GM12878 (cell line): ENCODE measurements around the gene SPCS3. TPM values are rescaled to one million over a fixed set of nuclear protein-coding genes. Genes with fewer than 3 reads are reported as not detected.
A peak's percentile ranks its signal among the peaks of the same experiment; 100 is the strongest.

Experiments used
- ATAC-seq: fragments of 200-7000 bp; cut with Tn5 transposase; 3 replicates; pipeline ENCODE4 v1.9.1; 2020; ENCODE audit warnings: mild to moderate bottlenecking, moderate library complexity
- BruUV-seq: library from RNA; stranded (reverse); fragments of 400-500 nt; replicated peaks from 2 replicates; lab custom pipeline; 2021; lab: Mats Ljungman, UMichigan
- CTCF ChIA-PET: fragments of 300-600 bp; sonication (Branson Sonifier 250); formaldehyde crosslinking; extraction: SDS; loops from one replicate; lab custom pipeline; 2021; ENCODE audit warnings: inconsistent platforms; lab: Yijun Ruan, JAX
- POLR2A ChIA-PET: fragments of 350-600 bp; formaldehyde crosslinking; extraction: SDS; loops from one replicate; lab custom pipeline; 2021; ENCODE audit warnings: inconsistent platforms; lab: Charles Lee
- RAD21 ChIA-PET: fragments of 300-600 bp; sonication (Branson Sonifier 250); formaldehyde crosslinking; loops from one replicate; lab custom pipeline; 2023; ENCODE audit warnings: antibody characterized with exemption; ENCODE audit not compliant: unreplicated experiment; lab: Charles Lee
- SMC1A ChIA-PET: fragments of 300-600 bp; sonication (Branson Sonifier 250); formaldehyde crosslinking; loops from one replicate; lab custom pipeline; 2023; ENCODE audit not compliant: unreplicated experiment, uncharacterized antibody; lab: Charles Lee
- DNase-seq: peaks from one replicate; pipeline ENCODE4 v3.0.0-alpha.2; 2011; ENCODE audit warnings: low read depth, low spot score
- FAIRE-seq: peaks from 3 replicates; lab custom pipeline; 2011; peaks lifted over from hg19 to GRCh38; lab: Jason Lieb, UNC
- H2AFZ ChIP-seq: 2 replicates; pipeline ENCODE4 v1.6.0; 2011; ENCODE audit warnings: low read depth, low read length, control low read depth; ENCODE audit not compliant: control insufficient read depth
- H3K27ac ChIP-seq: 2 replicates; pipeline ENCODE4 v1.5.1; 2011; ENCODE audit warnings: control low read depth; ENCODE audit not compliant: control insufficient read depth, insufficient read depth
- H3K27me3 ChIP-seq, 2 experiments: replicated peaks in 1 of 2; 2 replicates each; pipeline versions ENCODE4 v1.6.0 to v1.6.1; 2011; ENCODE audit warnings: low read length in 1 of 2; ENCODE audit not compliant: control insufficient read depth in 2 of 2, insufficient read depth in 2 of 2
- H3K36me3 ChIP-seq, 2 experiments: 2 replicates each; pipeline ENCODE4 v1.5.1; 2011; ENCODE audit warnings: low read length in 1 of 2; ENCODE audit not compliant: control insufficient read depth in 2 of 2, insufficient read depth in 2 of 2
- H3K4me1 ChIP-seq: 2 replicates; pipeline ENCODE4 v1.6.1; 2011; ENCODE audit warnings: mild to moderate bottlenecking, low read length, moderate library complexity, mixed read lengths; ENCODE audit not compliant: control insufficient read depth, insufficient read depth
- H3K4me2 ChIP-seq: 2 replicates; pipeline ENCODE4 v1.6.0; 2011; ENCODE audit warnings: control low read depth; ENCODE audit not compliant: control insufficient read depth, insufficient read depth
- H3K4me3 ChIP-seq: fragments of 200-600 bp; sonication (generic); 2 replicates; pipeline ENCODE4 v1.5.1; 2016
- H3K79me2 ChIP-seq: 2 replicates; pipeline ENCODE4 v1.6.0; 2011; ENCODE audit warnings: low read length; ENCODE audit not compliant: control insufficient read depth, insufficient read depth
- H3K9ac ChIP-seq: 2 replicates; pipeline ENCODE4 v1.8.0; 2011; ENCODE audit warnings: low read length, control low read depth, mixed read lengths; ENCODE audit not compliant: control insufficient read depth, insufficient read depth
- H3K9me3 ChIP-seq: replicated peaks from 3 replicates; pipeline ENCODE4 v1.5.1; 2011; ENCODE audit warnings: mild to moderate bottlenecking, low read length; ENCODE audit not compliant: control insufficient read depth, insufficient read depth
- H4K20me1 ChIP-seq: 2 replicates; pipeline ENCODE4 v1.6.0; 2011; ENCODE audit not compliant: control insufficient read depth, insufficient read depth
- BHLHE40 ChIP-seq, 2 experiments: fragments of 450-650 bp in 1 of 2; IDR thresholded peaks; 2 replicates each; pipeline ENCODE4 v1.6.1; 2011 to 2017; ENCODE audit warnings: low read depth in 2 of 2, borderline replicate concordance in 1 of 2, improper control_type of control experiment in 1 of 2, low read length in 1 of 2, mild to moderate bottlenecking in 1 of 2
- CHD2 ChIP-seq: IDR thresholded peaks from 2 replicates; pipeline ENCODE4 v1.6.1; 2011; ENCODE audit warnings: low read depth, low read length, improper control_type of control experiment, borderline replicate concordance
- CREM ChIP-seq: IDR thresholded peaks from 2 replicates; pipeline ENCODE4 v1.6.1; 2014; ENCODE audit warnings: antibody characterized with exemption, low read depth
- HDAC2 ChIP-seq: fragments of 200-600 bp; sonication (generic); IDR thresholded peaks from 2 replicates; pipeline ENCODE4 v1.6.1; 2017
- IKZF1 ChIP-seq: fragments of 450-650 bp; conservative IDR thresholded peaks from 2 replicates; pipeline ENCODE4 v1.6.1; 2017; ENCODE audit warnings: antibody characterized with exemption, mild to moderate bottlenecking
- MAX ChIP-seq: IDR thresholded peaks from 2 replicates; pipeline ENCODE4 v1.6.1; 2012; ENCODE audit warnings: low read depth, low read length, improper control_type of control experiment
- PRDM15 ChIP-seq: fragments of 450-650 bp; formaldehyde crosslinking; IDR thresholded peaks from 2 replicates; pipeline ENCODE4 v1.4.0; 2020; ENCODE audit warnings: mild to moderate bottlenecking, moderate library complexity
- SREBF2 ChIP-seq: IDR thresholded peaks from 2 replicates; pipeline ENCODE4 v1.6.1; 2012; ENCODE audit warnings: mild to moderate bottlenecking, low read length
- SUPT20H ChIP-seq: IDR thresholded peaks from 2 replicates; pipeline ENCODE4 v1.6.1; 2011; ENCODE audit warnings: low read depth, mild to moderate bottlenecking, low read length, moderate library complexity, borderline replicate concordance; ENCODE audit not compliant: control insufficient read depth
- TAF1 ChIP-seq: IDR thresholded peaks from 2 replicates; pipeline ENCODE4 v1.6.1; 2011; ENCODE audit warnings: mild to moderate bottlenecking, low read depth, low read length, borderline replicate concordance
- ZBTB11 ChIP-seq: fragments of 450-650 bp; formaldehyde crosslinking; IDR thresholded peaks from 2 replicates; pipeline ENCODE4 v1.5.0; 2022; ENCODE audit warnings: mild to moderate bottlenecking, missing genetic modification characterization
- ZNF207 ChIP-seq: fragments of 450-650 bp; IDR thresholded peaks from 2 replicates; pipeline ENCODE4 v1.6.1; 2014; ENCODE audit warnings: antibody characterized with exemption, mild to moderate bottlenecking, borderline replicate concordance
- WGBS: methylation state at CpG from one replicate; pipeline ENCODE4 v1.1.6; 2016; ENCODE audit warnings: low lambda C conversion rate; ENCODE audit not compliant: insufficient replicate concordance, insufficient coverage; ENCODE audit errors: missing lambda C conversion rate; 5-methylcytosine and 5-hydroxymethylcytosine counted together
- in situ Hi-C: fragments of 300-500 bp; cut with MboI; formaldehyde crosslinking; loops from 9 replicates; pipeline ENCODE4 v1.14.3; 2018; ENCODE audit warnings: mixed read lengths
- intact Hi-C: fragments of 100-400 bp; cut with micrococcal nuclease; formaldehyde crosslinking; loops from one replicate; pipeline ENCODE4 v1.14.2; 2022; ENCODE audit not compliant: unreplicated experiment
- polyA plus RNA-seq, 11 experiments: library from polyadenylated mRNA; depleted of rRNA in 4 of 11; unstranded in 6 of 11; stranded (reverse) in 5 of 11; fragments of >200 nt; fragmentation: Nextera tagmentation in 4 of 11; fragmentation: Illumina TruSeq in 1 of 11; extraction: Ambion mirVana in 4 of 11; extraction: Trizol in 1 of 11; gene quantifications; 1 replicate in 1 of 11; 2 replicates in 10 of 11; pipeline versions ENCODE4 v1.2.1 to v1.2.3, GENCODE V29; 2011 to 2016; ENCODE audit warnings: inconsistent platforms in 2 of 11, missing spikeins in 2 of 11, low read depth in 1 of 11
- total RNA-seq, 4 experiments: library from RNA; depleted of rRNA in 3 of 4; stranded (reverse); fragments of >200 nt in 3 of 4; fragmentation: Illumina TruSeq in 1 of 4; extraction: Trizol in 1 of 4; gene quantifications; 2 replicates each; pipeline versions ENCODE4 v1.2.1 to v1.2.3, GENCODE V29; 2013 to 2021
- TF ChIP-seq, protein P1 (sequence below): fragments of 450-650 bp; conservative IDR thresholded peaks from 2 replicates; pipeline ENCODE4 v1.6.1; 2017; ENCODE audit warnings: mild to moderate bottlenecking, moderate library complexity

Gene SPCS3
- total and polyA plus RNA-seq, 10 of the 15 experiments (the other 5 are each of a cell fraction or from before 2014, with no cell fraction given) = 50.0 to 151 (median 76.4) TPM

DNA sequence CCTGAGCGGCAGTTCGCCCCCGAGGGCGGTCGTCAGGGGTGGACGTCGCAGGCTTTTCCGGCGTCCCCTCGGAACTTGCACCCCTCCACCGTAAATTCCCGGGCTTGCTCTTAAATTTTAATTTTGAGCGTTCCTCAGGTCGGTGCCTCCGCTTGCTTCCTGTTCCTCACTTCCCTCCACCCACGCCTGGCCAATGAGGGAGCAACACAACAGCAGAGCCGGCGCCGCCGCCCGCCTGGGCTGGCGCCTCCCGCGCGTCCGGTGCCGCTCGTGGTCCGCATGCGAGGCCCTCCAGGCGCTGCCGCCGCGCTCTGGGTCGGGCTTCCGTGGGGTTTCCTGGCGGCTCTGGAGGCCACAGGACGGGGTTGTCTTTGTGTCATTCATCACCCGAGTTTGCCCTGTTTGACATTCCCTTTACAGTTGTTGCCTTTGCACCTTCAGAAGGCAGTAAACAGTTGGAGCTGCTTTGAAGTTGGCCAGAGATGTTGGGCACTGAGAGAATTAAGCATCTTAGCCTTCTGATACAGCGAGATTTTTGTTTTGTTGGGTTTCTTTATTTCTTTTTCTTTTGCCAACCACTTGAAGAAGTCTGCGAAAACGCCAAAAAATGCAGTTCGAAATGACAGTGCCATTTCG, 692 bp downstream of the SPCS3 start:
- Histone ChIP-seq H3K4me3 (peak overlapping the region; percentile 81), H3K79me2 (peaks cover 51% of the 10 kb centered on the region), H3K4me1 (peaks cover 9% of the 10 kb centered on the region; the same call in 1 of the 2 replicates), H3K27ac (peak overlapping the region; percentile 83), H3K36me3 (no peaks in the 10 kb centered on the region; a peak in 1 of 4 replicates), H3K9me3 (no peaks in the 10 kb centered on the region), H4K20me1 (no peaks in the 10 kb centered on the region), H3K9ac (peak overlapping the region; percentile 95), H2AFZ (peak overlapping the region; percentile 67), H3K4me2 (peak overlapping the region; percentile 85), H3K27me3 (no peaks in the 10 kb centered on the region)
- DNase-seq = peak; percentile 48
- intact Hi-C loops = loop anchor here (1.0 to 5.0 kb wide), 2 partner anchors 125 to 168 kb away; partner anchors contain the start of gene SPATA4
- ATAC-seq = peak; percentile 88
- in situ Hi-C loops = no loop called here
- ChIA-PET SMC1A (interaction anchor here (0.6 to 1.7 kb wide), 2 partner anchors 20 to 1121 kb away, joined by 3 to 4 read pairs; no protein-coding TSS in a partner anchor), CTCF (interaction anchor here (1.0 kb wide), 1 partner anchor 10 kb away, joined by 3 read pairs; no protein-coding TSS in a partner anchor), RAD21 (no interaction called here), POLR2A (no interaction called here)
- no TSS peak for BruUV-seq
- 1% methylated on average over 34 of the region's 44 CpGs for WGBS
- peak; percentile 49 for FAIRE-seq
- TF ChIP-seq ZNF207 = no peak
- no peak for TF ChIP-seq PRDM15 (CRISPR knock-in tag)
- peak; percentile 89 for TF ChIP-seq MAX
- peak; percentile 44; the same call in 1 of the 2 replicates for TF ChIP-seq TAF1
- no peak for TF ChIP-seq HDAC2
- no peak for TF ChIP-seq SREBF2
- TF ChIP-seq, protein P1, sequence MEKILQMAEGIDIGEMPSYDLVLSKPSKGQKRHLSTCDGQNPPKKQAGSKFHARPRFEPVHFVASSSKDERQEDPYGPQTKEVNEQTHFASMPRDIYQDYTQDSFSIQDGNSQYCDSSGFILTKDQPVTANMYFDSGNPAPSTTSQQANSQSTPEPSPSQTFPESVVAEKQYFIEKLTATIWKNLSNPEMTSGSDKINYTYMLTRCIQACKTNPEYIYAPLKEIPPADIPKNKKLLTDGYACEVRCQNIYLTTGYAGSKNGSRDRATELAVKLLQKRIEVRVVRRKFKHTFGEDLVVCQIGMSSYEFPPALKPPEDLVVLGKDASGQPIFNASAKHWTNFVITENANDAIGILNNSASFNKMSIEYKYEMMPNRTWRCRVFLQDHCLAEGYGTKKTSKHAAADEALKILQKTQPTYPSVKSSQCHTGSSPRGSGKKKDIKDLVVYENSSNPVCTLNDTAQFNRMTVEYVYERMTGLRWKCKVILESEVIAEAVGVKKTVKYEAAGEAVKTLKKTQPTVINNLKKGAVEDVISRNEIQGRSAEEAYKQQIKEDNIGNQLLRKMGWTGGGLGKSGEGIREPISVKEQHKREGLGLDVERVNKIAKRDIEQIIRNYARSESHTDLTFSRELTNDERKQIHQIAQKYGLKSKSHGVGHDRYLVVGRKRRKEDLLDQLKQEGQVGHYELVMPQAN = 0 out of 2 replicates have a peak, but pooled peaks have one; percentile 14
- TF ChIP-seq ZBTB11 = 0 out of 2 replicates have a peak, but pooled peaks have one; percentile 1
- peak; percentile 42 to 69; a peak in 2 of 4 replicates for TF ChIP-seq BHLHE40 (IDR thresholded peaks at IDR 0.05; ENCODE audit: borderline replicate concordance in 1 of 2, low read depth in 2 of 2, low read length in 1 of 2)
- TF ChIP-seq IKZF1 = peak; percentile 77
- TF ChIP-seq SUPT20H = no peak
- 0 out of 2 replicates have a peak, but pooled peaks have one; percentile 35 for TF ChIP-seq CREM
- 0 out of 2 replicates have a peak, but pooled peaks have one; percentile 14 for TF ChIP-seq CHD2
